WTC11 (cell line): Measurements from ENCODE around the gene WDR59. TPM values are rescaled to one million over a fixed set of nuclear protein-coding genes. Genes with fewer than 3 reads are reported as not detected.

Experiments used
- ATAC-seq: fragments of 200-7000 bp; cut with Tn5 transposase; 2 replicates; pipeline ENCODE4 v1.10.0; 2021; ENCODE audit warnings: mild to moderate bottlenecking, moderate library complexity
- CTCF ChIA-PET: fragments of 300-600 bp; sonication (Branson Sonifier 250); formaldehyde crosslinking; loops from one replicate; lab custom pipeline; 2021; ENCODE audit warnings: antibody characterized with exemption; lab: Charles Lee
- POLR2A ChIA-PET: fragments of 350-600 bp; sonication (Branson Sonifier 250); formaldehyde crosslinking; loops from one replicate; lab custom pipeline; 2021; ENCODE audit warnings: antibody characterized with exemption; lab: Charles Lee
- DNase-seq: peaks from one replicate; pipeline ENCODE4 v3.0.0; 2021; ENCODE audit warnings: low spot score
- H3K27ac Mint-ChIP-seq: 2 replicates; pipeline ENCODE4 v1.8.0; 2021; ENCODE audit warnings: mixed read lengths
- H3K27me3 Mint-ChIP-seq: 2 replicates; pipeline ENCODE4 v1.8.0; 2021; ENCODE audit warnings: low read depth, mild to moderate bottlenecking, moderate library complexity, mixed read lengths
- H3K36me3 Mint-ChIP-seq: 2 replicates; pipeline ENCODE4 v1.8.0; 2021; ENCODE audit warnings: mixed read lengths
- H3K4me1 Mint-ChIP-seq: 2 replicates; pipeline ENCODE4 v1.8.0; 2022; ENCODE audit warnings: mixed read lengths
- H3K4me3 Mint-ChIP-seq: 2 replicates; pipeline ENCODE4 v1.8.0; 2021; ENCODE audit warnings: mild to moderate bottlenecking, moderate library complexity, mixed read lengths
- H3K9me3 Mint-ChIP-seq: 2 replicates; pipeline ENCODE4 v1.8.0; 2021; ENCODE audit warnings: mixed read lengths
- AFF4 ChIP-seq: sonication (generic); formaldehyde crosslinking; IDR thresholded peaks from 2 replicates; pipeline ENCODE4 v1.8.1; 2023; ENCODE audit warnings: mild to moderate bottlenecking, missing genetic modification reagents, borderline replicate concordance
- CREB1 ChIP-seq: sonication (generic); formaldehyde crosslinking; IDR thresholded peaks from 2 replicates; pipeline ENCODE4 v1.8.0; 2023; ENCODE audit warnings: mild to moderate bottlenecking, missing genetic modification reagents
- E2F5 ChIP-seq: sonication (generic); formaldehyde crosslinking; IDR thresholded peaks from 2 replicates; pipeline ENCODE4 v1.8.1; 2022; ENCODE audit warnings: mild to moderate bottlenecking, moderate library complexity, missing genetic modification reagents
- ERG ChIP-seq: fragments of 250-450 bp; sonication (Bioruptor Pico); IDR thresholded peaks from 2 replicates; pipeline ENCODE4 v1.8.0; 2021; ENCODE audit warnings: mild to moderate bottlenecking
- JAZF1 ChIP-seq: fragments of 250-450 bp; sonication (Bioruptor Pico); IDR thresholded peaks from 2 replicates; pipeline ENCODE4 v1.9.0; 2021; ENCODE audit warnings: moderate library complexity, mild to moderate bottlenecking, inconsistent platforms
- MLX ChIP-seq: sonication (generic); formaldehyde crosslinking; IDR thresholded peaks from 2 replicates; pipeline ENCODE4 v1.8.1; 2023; ENCODE audit warnings: mild to moderate bottlenecking, missing genetic modification reagents, moderate library complexity
- PRDM15 ChIP-seq: sonication (generic); formaldehyde crosslinking; IDR thresholded peaks from 2 replicates; pipeline ENCODE4 v1.8.0; 2022; ENCODE audit warnings: missing genetic modification reagents
- PRRX2 ChIP-seq: fragments of 250-450 bp; sonication (Bioruptor Pico); IDR thresholded peaks from 2 replicates; pipeline ENCODE4 v1.8.0; 2021; ENCODE audit warnings: mild to moderate bottlenecking
- ZBTB43 ChIP-seq: sonication (generic); formaldehyde crosslinking; IDR thresholded peaks from 2 replicates; pipeline ENCODE4 v1.8.1; 2023; ENCODE audit warnings: mild to moderate bottlenecking, missing genetic modification reagents
- ZNF532 ChIP-seq: fragments of 250-450 bp; sonication (Bioruptor Pico); IDR thresholded peaks from 2 replicates; pipeline ENCODE4 v1.9.0; 2021; ENCODE audit warnings: mild to moderate bottlenecking, borderline replicate concordance
- total RNA-seq: library from RNA; stranded (reverse); gene quantifications from 3 replicates; pipeline ENCODE4 v1.2.3, GENCODE V29; 2021

The WDR59 gene
- total RNA-seq, 1 experiment from 2014 or later: 100 TPM

- DNase-seq (no peak), ATAC-seq (no peak)
- no peak overlapping the region for H3K4me3 Mint-ChIP-seq
- TF ChIP-seq E2F5 (CRISPR knock-in tag) (no peak), AFF4 (CRISPR knock-in tag) (no peak), MLX (CRISPR knock-in tag) (no peak), ZNF532 (CRISPR knock-in tag) (no peak), PRRX2 (CRISPR knock-in tag) (no peak), JAZF1 (no peak), PRDM15 (no peak), ZBTB43 (no peak), ERG (CRISPR knock-in tag) (no peak), CREB1 (CRISPR knock-in tag) (no peak)
- no peaks in the 10 kb centered on the region for H3K27me3 Mint-ChIP-seq
- H3K27ac Mint-ChIP-seq: no peak overlapping the region
- H3K36me3 Mint-ChIP-seq: peaks cover 65% of the 10 kb centered on the region
- H3K9me3 Mint-ChIP-seq: no peaks in the 10 kb centered on the region
- CTCF ChIA-PET: interaction anchor here (1.6 kb wide), 1 partner anchor 190 kb away, joined by 4 read pairs; no protein-coding TSS in a partner anchor
- POLR2A ChIA-PET: no interaction called here
- no peaks in the 10 kb centered on the region for H3K4me1 Mint-ChIP-seq
These were observed 63.9 kb downstream of the WDR59 start for GRCh38 chr16:74921051-74921450.
